ENCODE measurements around the gene DNAI2. TPM values are rescaled to one million over a fixed set of nuclear protein-coding genes. Genes with fewer than 3 reads are reported as not detected.

The DNAI2 gene
- total RNA-seq, 1 donor from 2014 or later = not detected

DNA sequence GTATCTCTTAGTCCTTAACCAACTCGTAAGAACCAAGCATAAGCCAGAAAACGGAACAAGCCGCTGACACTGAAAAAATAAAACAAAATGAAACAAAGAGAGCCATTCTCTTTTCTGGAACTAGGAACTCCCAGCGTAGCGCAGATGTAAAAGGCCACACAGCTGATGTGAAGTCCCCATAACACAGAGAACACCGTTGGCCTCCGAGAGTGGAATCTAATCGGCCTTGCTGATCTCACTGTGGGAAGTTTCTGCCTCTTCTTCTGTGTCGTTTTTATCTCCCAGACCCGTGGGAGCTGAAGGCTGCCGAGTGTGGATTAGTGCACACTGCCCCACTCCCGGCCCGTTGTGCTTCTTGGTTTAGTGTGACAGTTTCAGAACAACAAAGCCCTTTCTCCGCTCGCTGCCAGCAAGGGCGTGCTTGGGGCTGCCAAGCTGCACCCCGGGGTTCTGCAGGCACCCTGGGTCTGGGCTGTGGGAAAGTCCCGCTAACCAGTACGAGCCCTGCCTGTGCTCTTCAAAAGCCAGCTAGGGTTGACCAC is 38.9 kb upstream of the DNAI2 start:
- TF ChIP-seq, protein P1, sequence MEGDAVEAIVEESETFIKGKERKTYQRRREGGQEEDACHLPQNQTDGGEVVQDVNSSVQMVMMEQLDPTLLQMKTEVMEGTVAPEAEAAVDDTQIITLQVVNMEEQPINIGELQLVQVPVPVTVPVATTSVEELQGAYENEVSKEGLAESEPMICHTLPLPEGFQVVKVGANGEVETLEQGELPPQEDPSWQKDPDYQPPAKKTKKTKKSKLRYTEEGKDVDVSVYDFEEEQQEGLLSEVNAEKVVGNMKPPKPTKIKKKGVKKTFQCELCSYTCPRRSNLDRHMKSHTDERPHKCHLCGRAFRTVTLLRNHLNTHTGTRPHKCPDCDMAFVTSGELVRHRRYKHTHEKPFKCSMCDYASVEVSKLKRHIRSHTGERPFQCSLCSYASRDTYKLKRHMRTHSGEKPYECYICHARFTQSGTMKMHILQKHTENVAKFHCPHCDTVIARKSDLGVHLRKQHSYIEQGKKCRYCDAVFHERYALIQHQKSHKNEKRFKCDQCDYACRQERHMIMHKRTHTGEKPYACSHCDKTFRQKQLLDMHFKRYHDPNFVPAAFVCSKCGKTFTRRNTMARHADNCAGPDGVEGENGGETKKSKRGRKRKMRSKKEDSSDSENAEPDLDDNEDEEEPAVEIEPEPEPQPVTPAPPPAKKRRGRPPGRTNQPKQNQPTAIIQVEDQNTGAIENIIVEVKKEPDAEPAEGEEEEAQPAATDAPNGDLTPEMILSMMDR (IDR thresholded peaks at IDR 0.05; ENCODE audit: unreplicated experiment) = no peak
- no peak overlapping the region for H3K27ac Mint-ChIP-seq
- no peak overlapping the region for H3K4me3 Mint-ChIP-seq (ENCODE audit: low read depth)
- no peak for DNase-seq (ENCODE audit: low spot score, unreplicated experiment)
- peaks cover 9% of the 10 kb centered on the region for H3K4me1 Mint-ChIP-seq (ENCODE audit: low read depth)
- no peaks in the 10 kb centered on the region for H3K9me3 Mint-ChIP-seq (ENCODE audit: low read depth)
- H3K36me3 Mint-ChIP-seq (ENCODE audit: insufficient read depth) = no peaks in the 10 kb centered on the region
- H3K27me3 Mint-ChIP-seq = peaks cover 8% of the 10 kb centered on the region

GRCh38 chr17:74235911-74236371 is 38.1 kb upstream of the DNAI2 start:
- Mint-ChIP-seq H3K9me3 (ENCODE audit: low read depth) (no peaks in the 10 kb centered on the region), H3K36me3 (ENCODE audit: insufficient read depth) (no peaks in the 10 kb centered on the region), H3K27ac (no peak overlapping the region), H3K27me3 (peaks cover 12% of the 10 kb centered on the region), H3K4me1 (ENCODE audit: low read depth) (peaks cover 9% of the 10 kb centered on the region), H3K4me3 (ENCODE audit: low read depth) (no peak overlapping the region)
- DNase-seq (ENCODE audit: low spot score, unreplicated experiment) = no peak
- TF ChIP-seq, protein P1 (IDR thresholded peaks at IDR 0.05; ENCODE audit: unreplicated experiment) = no peak

GRCh38 chr17:74237321-74237720 is 36.7 kb upstream of the DNAI2 start:
- H3K36me3 Mint-ChIP-seq (ENCODE audit: insufficient read depth) = no peaks in the 10 kb centered on the region
- no peak overlapping the region for H3K4me3 Mint-ChIP-seq (ENCODE audit: low read depth)
- peaks cover 17% of the 10 kb centered on the region for H3K27me3 Mint-ChIP-seq
- TF ChIP-seq, protein P1 (IDR thresholded peaks at IDR 0.05; ENCODE audit: unreplicated experiment) = no peak
- peaks cover 5% of the 10 kb centered on the region for H3K4me1 Mint-ChIP-seq (ENCODE audit: low read depth)
- H3K27ac Mint-ChIP-seq = no peak overlapping the region
- no peak for DNase-seq (ENCODE audit: low spot score, unreplicated experiment)
- no peaks in the 10 kb centered on the region for H3K9me3 Mint-ChIP-seq (ENCODE audit: low read depth)

DNA sequence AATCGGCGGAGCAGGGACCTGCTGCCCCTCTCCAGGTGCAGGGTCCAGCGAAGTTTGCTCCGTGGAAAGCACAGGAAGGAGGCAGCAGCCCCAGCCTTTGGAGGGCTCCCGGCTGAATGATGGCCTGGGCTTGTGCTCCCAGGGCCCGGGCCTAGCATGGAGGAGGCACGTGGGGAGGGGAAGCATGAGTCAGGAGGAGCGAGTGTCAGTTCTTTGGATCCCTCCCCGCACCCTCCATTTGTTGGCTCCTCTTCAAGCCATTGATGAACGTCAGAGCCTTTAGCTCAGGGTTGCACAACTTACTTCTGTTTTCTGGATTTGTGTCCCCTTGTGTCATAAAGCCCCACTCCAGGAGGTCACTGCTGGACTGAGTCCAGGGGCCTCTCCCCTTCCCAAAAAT is 34.9 kb upstream of the DNAI2 start:
- TF ChIP-seq, protein P1 (IDR thresholded peaks at IDR 0.05; ENCODE audit: unreplicated experiment) = no peak
- Mint-ChIP-seq H3K27ac (no peak overlapping the region), H3K9me3 (ENCODE audit: low read depth) (no peaks in the 10 kb centered on the region), H3K4me3 (ENCODE audit: low read depth) (no peak overlapping the region), H3K4me1 (ENCODE audit: low read depth) (peaks cover under 1% of the 10 kb centered on the region), H3K27me3 (peaks cover 12% of the 10 kb centered on the region), H3K36me3 (ENCODE audit: insufficient read depth) (no peaks in the 10 kb centered on the region)
- DNase-seq (ENCODE audit: low spot score, unreplicated experiment) = no peak

DNA sequence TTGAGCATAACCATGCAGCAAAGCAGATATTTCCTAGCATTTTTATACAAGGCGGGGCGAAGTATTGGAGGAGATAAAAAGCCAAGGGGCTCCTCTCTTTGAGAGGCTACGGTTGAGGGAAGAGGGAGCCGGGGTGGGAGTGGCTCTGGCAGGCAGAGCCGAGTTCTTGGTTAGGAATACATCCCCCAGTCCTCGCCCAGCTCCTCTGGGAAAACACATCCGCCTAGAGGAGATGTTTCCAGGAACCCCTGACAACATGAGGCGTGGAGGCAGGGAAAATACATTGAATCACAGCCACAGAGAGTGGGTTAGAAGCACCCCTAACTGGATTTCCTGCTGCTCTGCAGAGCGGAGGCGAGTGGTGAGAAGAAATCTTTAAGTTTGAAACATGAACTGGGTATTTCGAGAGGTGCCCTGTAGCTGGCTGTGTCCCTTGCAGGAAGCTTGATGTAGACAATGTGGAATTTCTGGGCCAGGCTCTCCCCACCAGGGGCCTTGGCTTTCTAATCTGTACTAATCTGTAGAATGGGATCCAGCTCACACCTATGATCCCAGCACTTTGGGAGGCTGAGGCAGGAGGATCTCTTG is 33.3 kb upstream of the DNAI2 start:
- no peak for DNase-seq (ENCODE audit: low spot score, unreplicated experiment)
- H3K4me3 Mint-ChIP-seq (ENCODE audit: low read depth) = no peak overlapping the region
- no peaks in the 10 kb centered on the region for H3K9me3 Mint-ChIP-seq (ENCODE audit: low read depth)
- TF ChIP-seq, protein P1 (IDR thresholded peaks at IDR 0.05; ENCODE audit: unreplicated experiment) = no peak
- H3K27me3 Mint-ChIP-seq = peaks cover 18% of the 10 kb centered on the region
- no peaks in the 10 kb centered on the region for H3K4me1 Mint-ChIP-seq (ENCODE audit: low read depth)
- peak overlapping the region; percentile 45 for H3K27ac Mint-ChIP-seq
- H3K36me3 Mint-ChIP-seq (ENCODE audit: insufficient read depth) = no peaks in the 10 kb centered on the region
